ENCODE data around the gene BRPF3.

- TF ChIP-seq POLR2AphosphoS5 (IDR thresholded peaks at IDR 0.05) (no peak), POLR2A (IDR thresholded peaks at IDR 0.05) (no peak)
These were observed 84.4 kb downstream of the BRPF3 start for GRCh38 chr6:36280983-36281382.
